Upper lobe of right lung (tissue), 1 donor: Measurements from ENCODE around the gene PCAT6. TPM values are rescaled to one million over a fixed set of nuclear protein-coding genes. Genes with fewer than 3 reads are reported as not detected.

Experiments used
- ATAC-seq: fragments of 200-7000 bp; cut with Tn5 transposase; one replicate; pipeline ENCODE4 v1.9.1; 2020; ENCODE audit warnings: mild to moderate bottlenecking, moderate library complexity
- DNase-seq: peaks from one replicate; pipeline ENCODE4 v3.0.0-alpha.2; 2020
- H3K27ac ChIP-seq: fragments of 200-600 bp; one replicate; pipeline ENCODE4 v1.8.0; 2022
- H3K27me3 ChIP-seq: fragments of 200-600 bp; one replicate; pipeline ENCODE4 v1.8.0; 2022; ENCODE audit warnings: mild to moderate bottlenecking
- H3K36me3 ChIP-seq: fragments of 200-600 bp; one replicate; pipeline ENCODE4 v1.8.0; 2022
- H3K4me1 ChIP-seq: fragments of 200-600 bp; one replicate; pipeline ENCODE4 v1.8.0; 2022
- H3K4me3 ChIP-seq: fragments of 200-600 bp; one replicate; pipeline ENCODE4 v1.8.0; 2022; ENCODE audit warnings: mild to moderate bottlenecking
- H3K9me3 ChIP-seq: fragments of 200-600 bp; one replicate; pipeline ENCODE4 v1.8.0; 2022
- intact Hi-C: fragments of 100-400 bp; cut with DNase I; formaldehyde crosslinking; loops from one replicate; pipeline ENCODE4 v1.11.0; 2022
- total RNA-seq: library from RNA; stranded (reverse); fragmentation: NEBNext Ultra II Directional; extraction: Animal tissue kit (Norgen Biotek cat#: 25700); gene quantifications from one replicate; pipeline ENCODE4 v1.2.1, GENCODE V29; 2021
- TF ChIP-seq, protein P1 (sequence below): fragments of 200-600 bp; IDR thresholded peaks from one replicate; pipeline ENCODE4 v1.8.0; 2022; ENCODE audit warnings: antibody characterized with exemption
- donor health status: DM: no; HTN: yes; CAD: no; lungs with severe emphysema.

Gene PCAT6
- total RNA-seq, 1 donor from 2014 or later = 0.81 TPM

DNA sequence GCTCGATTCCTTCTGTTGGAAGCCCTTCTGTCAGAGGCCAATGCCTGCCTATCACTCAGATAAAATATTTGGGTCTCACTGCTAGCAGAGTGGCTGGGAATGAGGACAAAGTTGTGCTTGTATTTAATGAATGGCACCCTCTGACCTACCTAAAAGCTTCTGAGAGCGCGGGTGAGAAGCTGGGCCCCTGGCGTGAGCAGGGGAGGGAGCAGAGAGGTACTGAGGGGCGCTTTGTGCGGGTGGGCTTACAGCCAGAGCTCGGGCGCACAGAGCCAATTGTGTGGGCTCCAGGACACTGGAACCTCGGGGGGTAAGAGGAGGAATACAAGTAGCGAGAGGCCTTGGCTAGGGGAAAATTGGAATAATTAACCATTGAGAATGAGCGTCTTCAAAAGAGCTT lies 32.3 kb downstream of the PCAT6 start:
- Histone ChIP-seq H3K4me3 (no peak overlapping the region), H3K36me3 (no peaks in the 10 kb centered on the region), H3K27ac (no peak overlapping the region), H3K27me3 (no peaks in the 10 kb centered on the region), H3K4me1 (no peaks in the 10 kb centered on the region), H3K9me3 (no peaks in the 10 kb centered on the region)
- DNase-seq (no peak), ATAC-seq (no peak)
- intact Hi-C loops = no loop called here
- TF ChIP-seq, protein P1, sequence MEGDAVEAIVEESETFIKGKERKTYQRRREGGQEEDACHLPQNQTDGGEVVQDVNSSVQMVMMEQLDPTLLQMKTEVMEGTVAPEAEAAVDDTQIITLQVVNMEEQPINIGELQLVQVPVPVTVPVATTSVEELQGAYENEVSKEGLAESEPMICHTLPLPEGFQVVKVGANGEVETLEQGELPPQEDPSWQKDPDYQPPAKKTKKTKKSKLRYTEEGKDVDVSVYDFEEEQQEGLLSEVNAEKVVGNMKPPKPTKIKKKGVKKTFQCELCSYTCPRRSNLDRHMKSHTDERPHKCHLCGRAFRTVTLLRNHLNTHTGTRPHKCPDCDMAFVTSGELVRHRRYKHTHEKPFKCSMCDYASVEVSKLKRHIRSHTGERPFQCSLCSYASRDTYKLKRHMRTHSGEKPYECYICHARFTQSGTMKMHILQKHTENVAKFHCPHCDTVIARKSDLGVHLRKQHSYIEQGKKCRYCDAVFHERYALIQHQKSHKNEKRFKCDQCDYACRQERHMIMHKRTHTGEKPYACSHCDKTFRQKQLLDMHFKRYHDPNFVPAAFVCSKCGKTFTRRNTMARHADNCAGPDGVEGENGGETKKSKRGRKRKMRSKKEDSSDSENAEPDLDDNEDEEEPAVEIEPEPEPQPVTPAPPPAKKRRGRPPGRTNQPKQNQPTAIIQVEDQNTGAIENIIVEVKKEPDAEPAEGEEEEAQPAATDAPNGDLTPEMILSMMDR = no peak

DNA sequence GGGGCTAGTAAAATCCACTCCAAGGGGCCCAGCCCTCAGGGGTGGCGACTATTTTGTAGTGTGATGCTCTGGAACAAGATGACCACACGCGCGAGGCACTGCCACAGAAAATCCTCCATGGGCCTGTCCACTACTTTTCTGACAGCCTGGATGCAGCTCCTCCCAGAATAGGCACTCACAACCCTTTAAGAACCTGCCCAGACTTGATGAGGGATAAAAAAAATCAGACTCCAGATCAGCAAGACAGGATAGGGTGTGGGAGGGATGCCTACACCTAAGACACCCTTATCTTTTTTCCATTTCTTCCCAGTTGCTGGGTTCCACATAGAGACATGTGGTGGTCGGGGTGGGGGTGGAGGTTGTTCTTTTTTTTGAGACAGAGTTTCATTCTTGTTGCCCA lies 33.5 kb downstream of the PCAT6 start:
- Histone ChIP-seq H3K27me3 (no peaks in the 10 kb centered on the region), H3K4me1 (no peaks in the 10 kb centered on the region), H3K36me3 (no peaks in the 10 kb centered on the region), H3K4me3 (no peak overlapping the region), H3K9me3 (no peaks in the 10 kb centered on the region), H3K27ac (no peak overlapping the region)
- ATAC-seq (no peak), DNase-seq (no peak)
- TF ChIP-seq, protein P1 = no peak
- intact Hi-C loops = no loop called here

DNA sequence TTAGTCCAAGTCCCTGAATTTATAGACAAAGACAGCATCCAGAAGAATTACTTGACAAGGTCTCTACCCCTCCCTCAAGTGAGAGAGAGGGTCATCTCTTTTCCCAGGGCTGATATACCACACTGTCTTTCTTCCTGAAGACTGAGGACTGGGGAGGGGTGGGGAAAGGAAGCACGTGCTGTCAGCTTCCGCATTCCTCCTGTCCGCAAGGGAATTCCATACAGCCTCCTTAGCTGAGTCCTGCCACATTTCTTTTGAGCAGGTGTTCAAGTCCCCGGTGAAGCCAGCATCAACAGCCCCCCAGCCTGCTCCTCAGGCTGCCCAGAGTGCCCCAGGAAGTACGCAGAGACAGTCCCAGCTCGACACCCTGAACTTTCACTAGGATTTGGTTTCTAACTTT lies 34.2 kb downstream of the PCAT6 start:
- DNase-seq = no peak
- TF ChIP-seq, protein P1 = no peak
- Histone ChIP-seq H3K27me3 (no peaks in the 10 kb centered on the region), H3K27ac (no peak overlapping the region), H3K9me3 (no peaks in the 10 kb centered on the region), H3K4me1 (no peaks in the 10 kb centered on the region), H3K4me3 (no peak overlapping the region), H3K36me3 (no peaks in the 10 kb centered on the region)
- ATAC-seq = no peak
- intact Hi-C loops = no loop called here

DNA sequence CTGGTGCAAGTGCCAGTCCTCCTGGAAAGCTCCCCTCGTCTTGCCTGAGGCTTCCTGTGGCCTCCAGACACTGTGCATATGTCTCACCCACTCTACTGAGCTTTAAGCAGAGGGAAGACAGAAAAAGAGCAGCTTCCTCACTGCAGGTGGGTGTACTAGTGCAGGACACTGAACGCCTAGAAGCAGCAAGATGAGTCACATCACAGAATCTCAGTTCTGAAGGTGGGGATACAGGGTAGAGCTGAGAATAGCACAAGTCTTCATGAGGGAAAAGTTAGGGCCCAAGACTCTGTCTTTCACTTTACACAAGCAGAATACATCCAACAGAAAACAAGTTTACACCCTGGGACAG lies 37.4 kb downstream of the PCAT6 start:
- H3K27me3 ChIP-seq = no peaks in the 10 kb centered on the region
- intact Hi-C loops = no loop called here
- H3K27ac ChIP-seq = no peak overlapping the region
- TF ChIP-seq, protein P1 = no peak
- no peaks in the 10 kb centered on the region for H3K4me1 ChIP-seq
- ATAC-seq (no peak), DNase-seq (no peak)
- H3K36me3 ChIP-seq = no peaks in the 10 kb centered on the region
- H3K4me3 ChIP-seq = no peak overlapping the region
- no peaks in the 10 kb centered on the region for H3K9me3 ChIP-seq

DNA sequence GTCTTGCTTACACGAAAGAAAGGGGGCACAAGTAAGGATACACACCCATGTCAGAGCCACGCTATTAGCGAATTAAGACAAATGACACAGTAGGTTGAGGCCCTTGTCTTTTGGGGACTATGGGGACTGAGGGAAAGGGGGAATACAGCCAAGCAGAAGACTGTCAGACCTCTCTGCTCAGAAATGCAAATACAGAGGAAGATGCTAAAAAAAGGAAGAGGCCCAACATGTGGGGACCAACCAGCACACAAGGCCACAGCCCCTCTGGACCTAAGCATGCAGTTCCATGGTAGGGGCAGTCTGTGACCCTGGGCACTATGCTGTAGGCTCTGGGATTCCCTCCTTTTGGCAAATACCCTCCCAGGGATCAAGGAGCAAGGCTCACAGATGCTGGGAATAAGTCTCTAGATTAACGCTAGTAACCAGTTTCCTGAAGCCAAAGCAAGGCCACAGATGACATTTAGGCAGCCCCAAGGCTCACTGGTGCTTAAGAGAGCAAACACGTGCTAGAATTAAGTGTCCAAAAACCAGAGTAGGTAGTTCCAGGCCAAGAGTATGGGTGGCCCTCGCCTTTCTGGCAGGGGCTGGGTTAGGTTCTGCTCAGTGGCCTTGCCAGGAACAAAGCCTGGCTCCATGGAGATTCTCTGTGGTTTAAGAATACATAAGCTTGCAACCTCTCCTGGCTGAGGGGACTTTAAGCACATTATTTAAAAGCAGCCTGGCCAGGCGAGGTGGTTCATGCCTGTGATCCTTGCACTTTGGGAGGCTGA lies 40.0 kb downstream of the PCAT6 start:
- no peaks in the 10 kb centered on the region for H3K36me3 ChIP-seq
- H3K27ac ChIP-seq = no peak overlapping the region
- ATAC-seq (no peak), DNase-seq (no peak)
- TF ChIP-seq, protein P1 = no peak
- no peaks in the 10 kb centered on the region for H3K9me3 ChIP-seq
- H3K4me1 ChIP-seq = no peaks in the 10 kb centered on the region
- intact Hi-C loops = no loop called here
- no peak overlapping the region for H3K4me3 ChIP-seq
- H3K27me3 ChIP-seq = no peaks in the 10 kb centered on the region
